Measurements from ENCODE around the gene RFX5.

DNA sequence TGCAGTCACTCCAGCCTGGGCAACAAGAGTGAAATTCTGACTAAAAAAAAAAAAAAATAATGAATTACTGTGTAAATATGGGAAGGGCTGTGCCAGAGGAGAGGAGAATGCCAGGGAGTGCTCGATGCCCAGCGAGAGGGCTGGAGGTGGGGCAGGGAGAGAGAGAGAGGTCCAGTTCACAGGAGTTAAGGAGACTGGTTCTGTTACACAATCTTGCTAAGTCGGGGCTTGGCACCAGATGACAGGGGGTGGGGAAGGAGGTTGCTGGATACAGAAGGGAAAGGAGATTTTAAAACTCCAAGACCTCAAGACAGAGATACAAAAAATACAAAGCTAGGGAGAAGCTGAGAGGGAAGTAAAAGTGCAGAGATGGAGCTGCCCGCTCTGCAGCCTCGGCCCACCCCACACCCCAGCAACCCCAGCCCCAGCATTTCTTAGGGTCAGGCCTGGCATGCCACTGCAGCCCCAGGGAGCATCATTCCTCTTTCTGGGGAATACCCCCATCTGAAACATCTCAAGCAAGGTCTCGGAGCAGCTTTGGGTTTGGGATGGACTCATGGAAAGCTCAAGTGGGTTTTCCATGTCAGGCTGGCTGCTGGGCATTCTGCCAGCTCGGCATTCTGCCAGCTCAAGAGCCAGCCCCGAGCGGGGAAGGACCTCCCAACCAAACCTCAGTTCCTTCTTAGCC is 24.5 kb upstream of the RFX5 start:
- TF ChIP-seq, protein P1, sequence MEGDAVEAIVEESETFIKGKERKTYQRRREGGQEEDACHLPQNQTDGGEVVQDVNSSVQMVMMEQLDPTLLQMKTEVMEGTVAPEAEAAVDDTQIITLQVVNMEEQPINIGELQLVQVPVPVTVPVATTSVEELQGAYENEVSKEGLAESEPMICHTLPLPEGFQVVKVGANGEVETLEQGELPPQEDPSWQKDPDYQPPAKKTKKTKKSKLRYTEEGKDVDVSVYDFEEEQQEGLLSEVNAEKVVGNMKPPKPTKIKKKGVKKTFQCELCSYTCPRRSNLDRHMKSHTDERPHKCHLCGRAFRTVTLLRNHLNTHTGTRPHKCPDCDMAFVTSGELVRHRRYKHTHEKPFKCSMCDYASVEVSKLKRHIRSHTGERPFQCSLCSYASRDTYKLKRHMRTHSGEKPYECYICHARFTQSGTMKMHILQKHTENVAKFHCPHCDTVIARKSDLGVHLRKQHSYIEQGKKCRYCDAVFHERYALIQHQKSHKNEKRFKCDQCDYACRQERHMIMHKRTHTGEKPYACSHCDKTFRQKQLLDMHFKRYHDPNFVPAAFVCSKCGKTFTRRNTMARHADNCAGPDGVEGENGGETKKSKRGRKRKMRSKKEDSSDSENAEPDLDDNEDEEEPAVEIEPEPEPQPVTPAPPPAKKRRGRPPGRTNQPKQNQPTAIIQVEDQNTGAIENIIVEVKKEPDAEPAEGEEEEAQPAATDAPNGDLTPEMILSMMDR (IDR thresholded peaks at IDR 0.05) = no peak
- no peak for TF ChIP-seq POLR2A (IDR thresholded peaks at IDR 0.05)
- no peak for TF ChIP-seq EP300 (IDR thresholded peaks at IDR 0.05)
- TF ChIP-seq POLR2AphosphoS5 (IDR thresholded peaks at IDR 0.05) = peak; percentile 33

Measured in gastroesophageal sphincter (tissue), 3 donors.